ENCODE measurements around the gene PEX11B. TPM values are rescaled to one million over a fixed set of nuclear protein-coding genes. Genes with fewer than 3 reads are reported as not detected.

PEX11B gene
- total RNA-seq, 1 experiment from 2014 or later = 16.1 TPM

DNA sequence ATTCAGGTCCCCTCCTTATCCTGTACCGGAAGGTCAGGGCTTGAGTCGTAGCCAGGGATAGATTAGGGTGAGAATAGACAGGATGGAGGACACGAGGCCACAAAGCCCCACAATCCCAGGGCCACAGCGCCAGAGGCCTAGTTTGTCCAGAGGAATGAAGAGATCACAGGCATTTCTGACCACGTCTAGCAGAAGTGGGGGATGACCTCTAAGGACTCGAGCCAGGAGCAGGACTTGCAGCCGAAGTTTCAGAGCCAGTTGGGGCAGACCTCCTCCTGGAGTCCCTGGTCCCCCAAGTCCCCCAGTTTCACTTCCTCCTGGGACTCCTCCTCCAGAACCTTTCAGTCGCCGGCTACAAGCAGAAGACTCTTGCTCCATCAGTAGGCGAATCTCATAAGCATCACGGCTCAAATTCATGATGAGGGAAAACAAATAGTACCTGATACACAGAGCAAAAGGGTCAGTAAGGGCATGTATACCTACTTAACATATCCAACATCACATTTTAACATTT lies 6.3 kb downstream of the PEX11B start:
- ChIA-PET POLR2A (no interaction called here), CTCF (interaction anchor here (1.8 kb wide), 1 partner anchor 20 kb away, joined by 10 read pairs; no protein-coding TSS in a partner anchor)
- no peaks in the 10 kb centered on the region for H3K9me3 Mint-ChIP-seq (ENCODE audit: unreplicated experiment)
- H3K4me1 Mint-ChIP-seq (ENCODE audit: low read depth, unreplicated experiment) = no peaks in the 10 kb centered on the region
- no peaks in the 10 kb centered on the region for H3K27me3 Mint-ChIP-seq (ENCODE audit: insufficient read depth, unreplicated experiment)
- TF ChIP-seq, protein P1, sequence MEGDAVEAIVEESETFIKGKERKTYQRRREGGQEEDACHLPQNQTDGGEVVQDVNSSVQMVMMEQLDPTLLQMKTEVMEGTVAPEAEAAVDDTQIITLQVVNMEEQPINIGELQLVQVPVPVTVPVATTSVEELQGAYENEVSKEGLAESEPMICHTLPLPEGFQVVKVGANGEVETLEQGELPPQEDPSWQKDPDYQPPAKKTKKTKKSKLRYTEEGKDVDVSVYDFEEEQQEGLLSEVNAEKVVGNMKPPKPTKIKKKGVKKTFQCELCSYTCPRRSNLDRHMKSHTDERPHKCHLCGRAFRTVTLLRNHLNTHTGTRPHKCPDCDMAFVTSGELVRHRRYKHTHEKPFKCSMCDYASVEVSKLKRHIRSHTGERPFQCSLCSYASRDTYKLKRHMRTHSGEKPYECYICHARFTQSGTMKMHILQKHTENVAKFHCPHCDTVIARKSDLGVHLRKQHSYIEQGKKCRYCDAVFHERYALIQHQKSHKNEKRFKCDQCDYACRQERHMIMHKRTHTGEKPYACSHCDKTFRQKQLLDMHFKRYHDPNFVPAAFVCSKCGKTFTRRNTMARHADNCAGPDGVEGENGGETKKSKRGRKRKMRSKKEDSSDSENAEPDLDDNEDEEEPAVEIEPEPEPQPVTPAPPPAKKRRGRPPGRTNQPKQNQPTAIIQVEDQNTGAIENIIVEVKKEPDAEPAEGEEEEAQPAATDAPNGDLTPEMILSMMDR (IDR thresholded peaks at IDR 0.05; ENCODE audit: insufficient read depth in 1 of 2, low read depth in 1 of 2, low read length in 1 of 2, severe bottlenecking in 1 of 2, unreplicated experiment in 1 of 2) = no peak
- no TSS peak for BruUV-seq (replicated peaks)
- intact Hi-C loops (cut with micrococcal nuclease; ENCODE audit: unreplicated experiment) = no loop called here
- Histone ChIP-seq H3K9me3 (no peaks in the 10 kb centered on the region), H3K4me3 (ENCODE audit: low read depth, low read length) (no peak overlapping the region), H3K4me1 (no peaks in the 10 kb centered on the region), H3K36me3 (ENCODE audit: control insufficient read depth, insufficient read depth, low read length) (no peaks in the 10 kb centered on the region), H3K27me3 (replicated peaks; ENCODE audit: control insufficient read depth, insufficient read depth, low read length) (no peaks in the 10 kb centered on the region)
- no peak overlapping the region for H3K4me3 Mint-ChIP-seq (ENCODE audit: unreplicated experiment)
- DNase-seq = no peak
- H3K36me3 Mint-ChIP-seq (ENCODE audit: insufficient read depth, unreplicated experiment) = no peaks in the 10 kb centered on the region
- H3K27ac Mint-ChIP-seq (ENCODE audit: unreplicated experiment) = no peak overlapping the region

DNA sequence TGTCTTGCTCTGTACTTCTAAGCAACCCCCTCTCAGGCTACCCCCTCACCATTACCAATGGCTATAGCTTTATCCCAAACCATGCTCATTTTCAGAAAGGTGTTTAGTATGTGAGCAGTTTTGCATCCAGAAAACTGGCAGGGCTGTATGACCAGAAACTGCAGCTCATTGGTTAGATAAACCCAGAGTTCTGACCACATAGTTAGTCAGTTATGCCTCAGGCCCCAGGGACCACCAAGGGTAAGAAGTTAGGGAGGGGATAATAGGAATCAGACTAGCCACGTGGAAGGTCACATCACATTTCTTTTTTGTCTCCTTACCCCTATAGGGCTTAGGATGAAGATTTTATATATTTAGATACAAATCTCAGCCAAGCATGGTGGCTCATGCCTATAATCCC lies 9.9 kb downstream of the PEX11B start:
- Histone ChIP-seq H3K9me3 (no peaks in the 10 kb centered on the region), H3K27me3 (replicated peaks; ENCODE audit: control insufficient read depth, insufficient read depth, low read length) (no peaks in the 10 kb centered on the region), H3K4me3 (ENCODE audit: low read depth, low read length) (no peak overlapping the region), H3K36me3 (ENCODE audit: control insufficient read depth, insufficient read depth, low read length) (no peaks in the 10 kb centered on the region), H3K4me1 (no peaks in the 10 kb centered on the region)
- no peak overlapping the region for H3K4me3 Mint-ChIP-seq (ENCODE audit: unreplicated experiment)
- intact Hi-C loops (cut with micrococcal nuclease; ENCODE audit: unreplicated experiment) = no loop called here
- no peak for DNase-seq
- no peak overlapping the region for H3K27ac Mint-ChIP-seq (ENCODE audit: unreplicated experiment)
- H3K27me3 Mint-ChIP-seq (ENCODE audit: insufficient read depth, unreplicated experiment) = no peaks in the 10 kb centered on the region
- no peaks in the 10 kb centered on the region for H3K36me3 Mint-ChIP-seq (ENCODE audit: insufficient read depth, unreplicated experiment)
- POLR2A ChIA-PET = no interaction called here
- no TSS peak for BruUV-seq (replicated peaks)
- CTCF ChIA-PET = interaction anchor here (0.9 to 3.5 kb wide), 3 partner anchors 17 to 64 kb away, joined by 3 to 30 read pairs (median 3); partner anchors contain the start of genes NUDT17 and RBM8A
- no peaks in the 10 kb centered on the region for H3K4me1 Mint-ChIP-seq (ENCODE audit: low read depth, unreplicated experiment)
- no peaks in the 10 kb centered on the region for H3K9me3 Mint-ChIP-seq (ENCODE audit: unreplicated experiment)
- TF ChIP-seq, protein P1 (IDR thresholded peaks at IDR 0.05; ENCODE audit: insufficient read depth in 1 of 2, low read depth in 1 of 2, low read length in 1 of 2, severe bottlenecking in 1 of 2, unreplicated experiment in 1 of 2) = no peak

DNA sequence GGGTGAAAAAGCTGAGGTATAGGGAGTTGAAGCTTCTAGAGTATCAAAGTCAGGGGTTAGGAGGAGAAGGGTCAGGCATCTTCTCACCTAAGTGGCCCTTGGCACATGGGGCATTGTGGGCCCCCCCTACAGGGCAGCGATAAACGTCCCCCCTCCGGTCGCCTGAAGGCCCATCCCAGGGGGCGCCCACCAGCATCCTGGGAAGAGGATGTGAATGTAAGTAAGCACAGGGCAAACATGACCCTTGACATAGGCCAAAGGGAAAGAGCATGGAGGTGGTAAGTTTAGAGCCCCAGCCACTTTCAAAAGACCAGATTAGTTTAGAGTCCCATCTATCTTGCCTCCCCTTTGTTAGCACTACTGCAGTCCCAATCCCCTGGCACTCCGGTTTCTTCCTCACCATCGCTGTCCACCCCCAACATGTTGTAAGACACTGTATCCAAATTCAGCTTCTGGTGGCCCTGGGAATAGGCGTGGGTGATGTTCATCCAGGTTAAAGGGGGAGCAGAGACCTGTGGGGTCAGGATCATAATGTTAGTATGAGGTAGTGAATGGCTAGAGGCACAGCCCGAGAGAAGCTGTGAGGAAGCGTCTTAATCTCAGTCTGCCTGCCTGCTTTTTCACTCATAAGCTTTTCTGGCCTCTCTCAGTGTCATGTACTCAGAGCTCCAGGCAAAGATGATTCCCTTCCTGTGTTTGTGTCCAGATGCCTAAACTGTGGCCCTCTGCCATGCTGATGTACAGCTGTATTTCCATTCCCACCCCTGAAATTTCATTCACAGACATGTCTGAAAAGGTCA lies 11.4 kb downstream of the PEX11B start:
- Histone ChIP-seq H3K36me3 (ENCODE audit: control insufficient read depth, insufficient read depth, low read length) (no peaks in the 10 kb centered on the region), H3K4me3 (ENCODE audit: low read depth, low read length) (no peak overlapping the region), H3K27me3 (replicated peaks; ENCODE audit: control insufficient read depth, insufficient read depth, low read length) (no peaks in the 10 kb centered on the region), H3K9me3 (no peaks in the 10 kb centered on the region), H3K4me1 (no peaks in the 10 kb centered on the region)
- no peak for DNase-seq
- CTCF ChIA-PET = interaction anchor here (0.6 to 3.5 kb wide), 3 partner anchors 15 to 62 kb away, joined by 3 to 30 read pairs (median 3); partner anchors contain the start of gene NUDT17
- TF ChIP-seq, protein P1 (IDR thresholded peaks at IDR 0.05; ENCODE audit: insufficient read depth in 1 of 2, low read depth in 1 of 2, low read length in 1 of 2, severe bottlenecking in 1 of 2, unreplicated experiment in 1 of 2) = no peak
- no peaks in the 10 kb centered on the region for H3K4me1 Mint-ChIP-seq (ENCODE audit: low read depth, unreplicated experiment)
- intact Hi-C loops (cut with micrococcal nuclease; ENCODE audit: unreplicated experiment) = no loop called here
- no peak overlapping the region for H3K27ac Mint-ChIP-seq (ENCODE audit: unreplicated experiment)
- no peak overlapping the region for H3K4me3 Mint-ChIP-seq (ENCODE audit: unreplicated experiment)
- H3K27me3 Mint-ChIP-seq (ENCODE audit: insufficient read depth, unreplicated experiment) = no peaks in the 10 kb centered on the region
- POLR2A ChIA-PET = no interaction called here
- H3K36me3 Mint-ChIP-seq (ENCODE audit: insufficient read depth, unreplicated experiment) = no peaks in the 10 kb centered on the region
- no TSS peak for BruUV-seq (replicated peaks)
- H3K9me3 Mint-ChIP-seq (ENCODE audit: unreplicated experiment) = no peaks in the 10 kb centered on the region

All from Caco-2 (cell line).